H1 (cell line): Measurements from ENCODE around the gene CD38. TPM values are rescaled to one million over a fixed set of nuclear protein-coding genes. Genes with fewer than 3 reads are reported as not detected.

Source experiments
- CTCF ChIA-PET: fragments of 300-600 bp; sonication (Branson Sonifier 250); formaldehyde crosslinking; loops from one replicate; lab custom pipeline; 2021; ENCODE audit not compliant: partially characterized antibody; lab: Charles Lee
- POLR2A ChIA-PET: fragments of 300-600 bp; sonication (Branson Sonifier 250); formaldehyde crosslinking; loops from one replicate; lab custom pipeline; 2021; ENCODE audit warnings: inconsistent platforms; ENCODE audit not compliant: partially characterized antibody; lab: Charles Lee
- DNase-seq, 2 experiments: peaks; one replicate each; pipeline versions ENCODE4 v3.0.0 to v3.0.0-alpha.2; 2010 to 2022; ENCODE audit warnings: low spot score in 2 of 2, low read depth in 1 of 2, mixed read lengths in 1 of 2
- FAIRE-seq: peaks from 2 replicates; lab custom pipeline; 2011; peaks lifted over from hg19 to GRCh38; lab: Jason Lieb, UNC
- H2AFZ ChIP-seq: 2 replicates; pipeline ENCODE4 v1.8.1; 2012; ENCODE audit warnings: low read length, inconsistent platforms
- H2AK5ac ChIP-seq: 2 replicates; pipeline ENCODE4 v1.6.1; 2013; ENCODE audit warnings: low read depth, low read length
- H2BK120ac ChIP-seq: replicated peaks from 2 replicates; pipeline ENCODE3; 2013; ENCODE audit warnings: low read depth, low read length, inconsistent platforms
- H2BK12ac ChIP-seq: 2 replicates; pipeline ENCODE4 v1.6.1; 2013; ENCODE audit warnings: low read depth, low read length
- H2BK15ac ChIP-seq: 2 replicates; pipeline ENCODE4 v1.6.1; 2013; ENCODE audit warnings: low read length
- H2BK20ac ChIP-seq: 2 replicates; pipeline ENCODE4 v1.6.1; 2013; ENCODE audit warnings: low read length
- H2BK5ac ChIP-seq: 2 replicates; pipeline ENCODE4 v1.6.1; 2013; ENCODE audit warnings: low read depth, low read length
- H3K14ac ChIP-seq: 2 replicates; pipeline ENCODE4 v1.6.1; 2013; ENCODE audit warnings: inconsistent platforms; ENCODE audit not compliant: insufficient read length
- H3K18ac ChIP-seq: 2 replicates; pipeline ENCODE4 v1.6.1; 2013; ENCODE audit warnings: low read length; ENCODE audit errors: extremely low read depth
- H3K23ac ChIP-seq: 2 replicates; pipeline ENCODE4 v1.6.1; 2013; ENCODE audit warnings: inconsistent platforms; ENCODE audit not compliant: insufficient read length
- H3K23me2 ChIP-seq: 2 replicates; pipeline ENCODE4 v1.6.1; 2013; ENCODE audit warnings: low read depth, low read length
- H3K27ac ChIP-seq: 2 replicates; pipeline ENCODE4 v1.6.1; 2011; ENCODE audit warnings: low read depth, low read length, inconsistent platforms
- H3K27me3 ChIP-seq, 4 experiments: replicated peaks in 1 of 4; 1 replicate in 1 of 4; 2 replicates in 3 of 4; pipeline versions ENCODE4 v1.6.1 to v1.8.1; 2011 to 2013; ENCODE audit warnings: low read length in 3 of 4, mild to moderate bottlenecking in 3 of 4, inconsistent platforms in 2 of 4, mixed read lengths in 2 of 4, moderate library complexity in 1 of 4; ENCODE audit not compliant: control insufficient read depth in 3 of 4, insufficient read depth in 3 of 4; ENCODE audit errors: extremely low read depth in 1 of 4
- H3K36me3 ChIP-seq, 4 experiments: 2 replicates each; pipeline versions ENCODE4 v1.6.1 to v1.8.1; 2011 to 2013; ENCODE audit warnings: mild to moderate bottlenecking in 4 of 4, low read length in 3 of 4, moderate library complexity in 2 of 4, control low read depth in 1 of 4, inconsistent platforms in 1 of 4; ENCODE audit not compliant: insufficient read depth in 4 of 4, control insufficient read depth in 2 of 4
- H3K4ac ChIP-seq: replicated peaks from 2 replicates; pipeline ENCODE3; 2013; ENCODE audit warnings: low read length, low read depth, mixed read lengths, inconsistent platforms; ENCODE audit not compliant: insufficient read length
- H3K4me1 ChIP-seq, 4 experiments: replicated peaks in 1 of 4; 1 replicate in 1 of 4; 2 replicates in 3 of 4; pipeline versions ENCODE4 v1.6.1 to v1.8.1; 2011 to 2013; ENCODE audit warnings: low read length in 3 of 4, inconsistent platforms in 2 of 4, mixed read lengths in 1 of 4; ENCODE audit not compliant: insufficient read depth in 4 of 4, control insufficient read depth in 3 of 4
- H3K4me2 ChIP-seq, 2 experiments: 2 replicates each; pipeline versions ENCODE4 v1.6.1 to v1.8.1; 2011 to 2013; ENCODE audit warnings: low read depth in 2 of 2, low read length in 2 of 2, control low read depth in 1 of 2, inconsistent platforms in 1 of 2, mild to moderate bottlenecking in 1 of 2; ENCODE audit not compliant: insufficient read depth in 1 of 2
- H3K4me3 ChIP-seq, 4 experiments: fragments of 200-600, 300-600 bp in 1 of 4; sonication (generic), shearing (Covaris generic), sonication (Bioruptor Twin) in 1 of 4; 2 replicates each; pipeline versions ENCODE4 v1.5.1 to v1.8.1; 2011 to 2016; ENCODE audit warnings: low read length in 4 of 4, low read depth in 3 of 4, control low read depth in 2 of 4, inconsistent platforms in 2 of 4, mild to moderate bottlenecking in 2 of 4, mixed read lengths in 1 of 4, moderate library complexity in 1 of 4; ENCODE audit not compliant: insufficient read depth in 2 of 4; ENCODE audit errors: extremely low read depth in 1 of 4
- H3K56ac ChIP-seq: replicated peaks from 2 replicates; pipeline ENCODE3; 2013; ENCODE audit warnings: low read depth, mild to moderate bottlenecking, mixed read lengths, low read length, inconsistent platforms; ENCODE audit not compliant: insufficient read length
- H3K79me1 ChIP-seq: 2 replicates; pipeline ENCODE4 v1.6.1; 2013; ENCODE audit warnings: low read depth, low read length, control low read depth
- H3K79me2 ChIP-seq, 2 experiments: 2 replicates each; pipeline versions ENCODE4 v1.6.1 to v1.8.1; 2012 to 2013; ENCODE audit warnings: low read length in 2 of 2, mild to moderate bottlenecking in 2 of 2, inconsistent platforms in 1 of 2; ENCODE audit not compliant: insufficient read depth in 2 of 2, control insufficient read depth in 1 of 2
- H3K9ac ChIP-seq, 4 experiments: replicated peaks in 1 of 4; 1 replicate in 1 of 4; 2 replicates in 3 of 4; pipeline versions ENCODE4 v1.6.1 to v1.8.1; 2011 to 2013; ENCODE audit warnings: low read depth in 3 of 4, low read length in 3 of 4, control low read depth in 2 of 4, mild to moderate bottlenecking in 2 of 4, moderate library complexity in 2 of 4, inconsistent platforms in 1 of 4; ENCODE audit errors: extremely low read depth in 1 of 4
- H3K9me3 ChIP-seq, 2 experiments: 2 replicates each; pipeline versions ENCODE4 v1.6.1 to v1.8.1; 2012 to 2013; ENCODE audit warnings: mild to moderate bottlenecking in 2 of 2, moderate library complexity in 2 of 2, control low read depth in 1 of 2, inconsistent platforms in 1 of 2, low read depth in 1 of 2, low read length in 1 of 2, mixed read lengths in 1 of 2; ENCODE audit not compliant: insufficient read depth in 2 of 2
- H4K20me1 ChIP-seq, 2 experiments: replicated peaks in 1 of 2; 2 replicates each; pipeline versions ENCODE3 to v1.8.1; 2011 to 2013; ENCODE audit warnings: inconsistent platforms in 2 of 2, low read length in 2 of 2, mild to moderate bottlenecking in 1 of 2; ENCODE audit not compliant: insufficient read depth in 2 of 2, control insufficient read depth in 1 of 2
- H4K5ac ChIP-seq: 2 replicates; pipeline ENCODE4 v1.6.1; 2013; ENCODE audit warnings: low read length, low read depth, mixed read lengths, inconsistent platforms; ENCODE audit not compliant: insufficient read length
- H4K8ac ChIP-seq: 2 replicates; pipeline ENCODE4 v1.8.0; 2013; ENCODE audit warnings: mild to moderate bottlenecking, moderate library complexity, low read length, inconsistent platforms; ENCODE audit not compliant: insufficient read depth; ENCODE audit errors: extremely low read depth
- H4K91ac ChIP-seq: replicated peaks from 2 replicates; pipeline ENCODE3; 2013; ENCODE audit warnings: low read length, mixed read lengths, inconsistent platforms; ENCODE audit not compliant: insufficient read length
- KDM5A ChIP-seq: fragments of 200-600 bp; IDR thresholded peaks from 2 replicates; pipeline ENCODE4 v1.7.1; 2012; ENCODE audit warnings: mild to moderate bottlenecking, low read length, inconsistent platforms, mixed read lengths
- WGBS, 2 experiments: shearing (Covaris generic) in 1 of 2; methylation state at CpG; one replicate each; pipeline versions ENCODE4 v1.1.6 to v1.1.7; 2013 to 2015; ENCODE audit warnings: low lambda C conversion rate in 2 of 2, mixed read lengths in 2 of 2, inconsistent platforms in 1 of 2, low coverage in 1 of 2, missing lambda C conversion rate in 1 of 2; ENCODE audit not compliant: insufficient replicate concordance in 2 of 2, insufficient coverage in 1 of 2, insufficient read length in 1 of 2; ENCODE audit errors: extremely low coverage in 1 of 2, missing lambda C conversion rate in 1 of 2; 5-methylcytosine and 5-hydroxymethylcytosine counted together
- polyA plus RNA-seq, 7 experiments: library from polyadenylated mRNA; depleted of rRNA in 3 of 7; stranded (reverse) in 5 of 7; unstranded in 2 of 7; fragments of >200 nt in 5 of 7; fragments of 200-250 nt in 2 of 7; gene quantifications; 1 replicate in 5 of 7; 2 replicates in 1 of 7; 4 replicates in 1 of 7; pipeline versions ENCODE4 v1.2.1 to v1.2.3, GENCODE V29; 2011 to 2013; ENCODE audit warnings: missing spikeins in 2 of 7, mixed read lengths in 2 of 7
- total RNA-seq: library from RNA; stranded (reverse); fragmentation: NEBNext Ultra II Directional; extraction: Animal tissue kit (Norgen Biotek cat#: 25700); gene quantifications from 2 replicates; pipeline ENCODE4 v1.2.1, GENCODE V29; 2021
- TF ChIP-seq, protein P1 (sequence below), 3 experiments: IDR thresholded peaks; 1 replicate in 2 of 3; 2 replicates in 1 of 3; pipeline versions ENCODE4 v1.5.1 to v1.6.1; 2011; ENCODE audit warnings: low read length in 3 of 3, mild to moderate bottlenecking in 3 of 3, inconsistent platforms in 2 of 3, low read depth in 1 of 3, moderate library complexity in 1 of 3; ENCODE audit not compliant: insufficient read depth in 1 of 3; ENCODE audit errors: control extremely low read depth in 1 of 3

The CD38 gene
- total and polyA plus RNA-seq, 2 of the 8 experiments (the other 6 are each of a cell fraction or from before 2014, with no cell fraction given): 0.14 to 0.24 TPM

DNA sequence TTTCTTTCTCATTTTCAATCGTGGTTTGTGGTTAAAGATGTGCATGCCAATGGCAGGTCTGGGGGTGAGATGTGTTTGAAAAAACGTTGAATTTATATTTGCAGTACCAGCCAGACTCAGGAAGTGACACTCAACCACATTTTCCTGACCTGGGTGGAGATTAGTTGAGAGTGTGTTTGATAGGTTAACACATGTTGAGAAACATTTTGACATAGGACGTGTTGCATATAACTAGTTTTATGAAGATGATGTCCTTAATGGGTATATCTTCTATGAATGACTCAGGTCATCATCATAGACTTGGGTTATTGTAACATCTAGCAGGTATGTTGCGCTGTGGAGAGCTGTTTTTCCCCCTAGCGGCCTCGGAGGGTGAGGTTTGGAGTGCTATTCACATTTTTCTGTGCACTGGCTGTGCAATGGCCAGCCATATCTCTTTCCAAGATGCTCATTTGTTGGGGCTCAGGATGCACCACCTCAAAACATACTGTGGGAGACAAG lies 21.7 kb upstream of the CD38 start:
- Histone ChIP-seq H3K14ac (no peak overlapping the region), H3K36me3 (no peaks in the 10 kb centered on the region), H3K23me2 (no peaks in the 10 kb centered on the region), H3K79me1 (no peaks in the 10 kb centered on the region), H2BK20ac (no peak overlapping the region), H3K18ac (no peak overlapping the region), H3K4me3 (no peak overlapping the region), H2AK5ac (no peak overlapping the region), H4K91ac (no peak overlapping the region), H2AFZ (no peak overlapping the region), H3K4me1 (no peaks in the 10 kb centered on the region), H3K56ac (no peak overlapping the region), H2BK12ac (no peak overlapping the region), H4K8ac (no peak overlapping the region), H4K5ac (no peak overlapping the region), H4K20me1 (no peaks in the 10 kb centered on the region), H3K4ac (no peak overlapping the region), H2BK5ac (no peak overlapping the region), H3K79me2 (no peaks in the 10 kb centered on the region), H3K9ac (no peak overlapping the region), H3K9me3 (no peaks in the 10 kb centered on the region), H3K23ac (no peak overlapping the region), H3K4me2 (no peak overlapping the region), H2BK15ac (no peak overlapping the region), H3K27me3 (no peaks in the 10 kb centered on the region), H2BK120ac (no peak overlapping the region), H3K27ac (no peak overlapping the region)
- POLR2A ChIA-PET: no interaction called here
- FAIRE-seq: peak; percentile 48
- CTCF ChIA-PET: interaction anchor here (0.7 to 3.9 kb wide), 8 partner anchors 8 to 299 kb away, joined by 3 to 21 read pairs (median 3); no protein-coding TSS in a partner anchor
- TF ChIP-seq KDM5A: no peak
- TF ChIP-seq, protein P1, sequence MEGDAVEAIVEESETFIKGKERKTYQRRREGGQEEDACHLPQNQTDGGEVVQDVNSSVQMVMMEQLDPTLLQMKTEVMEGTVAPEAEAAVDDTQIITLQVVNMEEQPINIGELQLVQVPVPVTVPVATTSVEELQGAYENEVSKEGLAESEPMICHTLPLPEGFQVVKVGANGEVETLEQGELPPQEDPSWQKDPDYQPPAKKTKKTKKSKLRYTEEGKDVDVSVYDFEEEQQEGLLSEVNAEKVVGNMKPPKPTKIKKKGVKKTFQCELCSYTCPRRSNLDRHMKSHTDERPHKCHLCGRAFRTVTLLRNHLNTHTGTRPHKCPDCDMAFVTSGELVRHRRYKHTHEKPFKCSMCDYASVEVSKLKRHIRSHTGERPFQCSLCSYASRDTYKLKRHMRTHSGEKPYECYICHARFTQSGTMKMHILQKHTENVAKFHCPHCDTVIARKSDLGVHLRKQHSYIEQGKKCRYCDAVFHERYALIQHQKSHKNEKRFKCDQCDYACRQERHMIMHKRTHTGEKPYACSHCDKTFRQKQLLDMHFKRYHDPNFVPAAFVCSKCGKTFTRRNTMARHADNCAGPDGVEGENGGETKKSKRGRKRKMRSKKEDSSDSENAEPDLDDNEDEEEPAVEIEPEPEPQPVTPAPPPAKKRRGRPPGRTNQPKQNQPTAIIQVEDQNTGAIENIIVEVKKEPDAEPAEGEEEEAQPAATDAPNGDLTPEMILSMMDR (IDR thresholded peaks at IDR 0.05; ENCODE audit: control extremely low read depth in 1 of 3, insufficient read depth in 1 of 3, low read depth in 1 of 3, low read length in 3 of 3): peak in 1 of 3 experiments; percentile 2; a peak in 1 of 4 replicates
- DNase-seq: no peak
- WGBS, 2 experiments: 81% methylated on average over 6 of the region's 6 CpGs; no CpG with 5 or more reads in 1 of the 2 experiments
